ENCODE data around the gene NKAIN2.
"Not testable (repeated sequence)": the region's sequence is repeated elsewhere in the genome, so short reads cannot be mapped to it uniquely, and the experiment has no call there.

The NKAIN2 gene

DNA sequence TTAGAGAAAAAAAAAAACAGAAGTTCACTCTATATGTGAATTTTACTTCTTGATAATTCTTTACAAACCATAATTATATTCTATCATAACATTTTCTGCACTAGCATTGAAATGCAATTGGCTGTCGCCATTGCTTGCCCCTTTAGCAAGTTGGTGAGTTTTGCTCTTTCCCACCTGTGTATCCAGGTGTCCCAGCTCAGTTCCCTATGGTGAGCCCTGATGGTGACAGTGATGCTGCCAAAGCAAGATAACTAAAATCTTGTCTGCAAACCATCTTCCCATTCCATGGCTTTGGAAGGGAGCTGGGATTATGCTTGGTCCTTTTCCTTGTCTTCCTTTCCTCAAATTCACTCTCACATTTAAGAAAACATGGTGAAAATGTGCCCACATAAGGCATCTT, 429.6 kb downstream of the NKAIN2 start:
- DNase-seq: no peak

DNA sequence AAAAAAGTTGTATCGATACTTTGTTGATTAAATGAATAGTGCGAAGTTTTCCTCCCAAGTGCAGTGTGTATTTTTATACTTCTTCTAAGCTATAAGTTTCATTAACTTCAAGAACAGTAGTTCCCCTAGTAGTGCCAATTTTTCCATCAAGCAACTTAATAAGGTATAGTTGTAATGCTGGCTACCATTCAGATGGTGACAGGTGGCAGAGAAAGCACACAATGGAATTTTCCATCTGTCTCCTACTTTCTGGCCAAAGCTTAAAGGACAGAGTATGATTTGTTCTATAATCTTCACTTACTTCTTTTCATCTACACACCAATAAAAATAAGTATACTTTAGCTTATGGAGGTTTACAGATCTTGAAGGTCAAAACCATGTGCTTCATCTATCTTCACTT, 431.1 kb downstream of the NKAIN2 start:
- DNase-seq: no peak

DNA sequence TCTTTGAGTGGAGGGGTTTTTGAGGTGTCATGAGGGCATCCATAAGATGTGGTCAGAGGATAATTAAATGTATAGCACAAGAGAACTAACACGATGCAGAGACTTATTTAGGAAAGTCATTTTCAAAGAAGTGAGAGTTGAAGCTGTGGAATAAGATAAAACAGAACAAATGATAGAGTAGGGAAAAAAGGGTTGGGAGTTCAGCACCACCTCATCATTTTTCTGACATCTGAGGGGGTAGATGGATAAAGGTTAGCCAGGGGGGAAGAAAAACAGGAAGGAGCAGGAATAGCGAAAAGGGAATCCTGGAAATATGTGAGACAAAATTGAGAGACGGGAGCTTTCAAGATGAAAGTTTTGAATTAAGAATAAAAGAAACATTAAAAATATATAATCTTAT, 434.2 kb downstream of the NKAIN2 start:
- DNase-seq: no peak

GRCh38 chr6:124238408-124238807, 434.7 kb downstream of the NKAIN2 start:
- DNase-seq: not testable (repeated sequence)

- no peak for DNase-seq
Observed at GRCh38 chr6:124254941-124255685, 451.4 kb downstream of the NKAIN2 start.

GRCh38 chr6:124260337-124260736, 456.7 kb downstream of the NKAIN2 start:
- no peak for DNase-seq

- DNase-seq: no peak
Observed at GRCh38 chr6:124269733-124270132, 466.1 kb downstream of the NKAIN2 start.

GRCh38 chr6:124273701-124274100, 470.0 kb downstream of the NKAIN2 start:
- DNase-seq: no peak

GRCh38 chr6:124282541-124282940, 478.9 kb downstream of the NKAIN2 start:
- DNase-seq: no peak

DNA sequence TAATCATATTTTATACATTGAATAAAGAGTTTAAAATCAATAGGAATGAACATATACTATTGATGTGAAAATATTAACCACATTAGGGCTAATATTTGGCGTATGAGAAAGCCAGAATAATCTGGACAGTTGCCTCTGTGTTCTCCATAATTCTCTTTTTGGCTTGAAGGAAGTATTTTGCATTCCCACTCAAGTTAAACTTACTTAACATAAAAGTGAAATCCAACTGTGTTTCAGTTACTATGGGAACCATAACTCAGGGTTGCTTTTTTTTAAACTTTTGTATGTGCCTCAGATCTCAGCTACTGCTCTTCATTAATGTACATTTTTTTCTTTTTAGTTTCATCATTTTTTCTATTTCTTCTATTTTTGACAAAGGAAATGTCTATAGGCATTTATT, 479.8 kb downstream of the NKAIN2 start:
- no peak for DNase-seq

- no peak for DNase-seq
Observed at GRCh38 chr6:124285146-124285545, 481.5 kb downstream of the NKAIN2 start.

GRCh38 chr6:124294574-124295200, 491.0 kb downstream of the NKAIN2 start:
- no peak for DNase-seq

GRCh38 chr6:124297507-124297906, 493.8 kb downstream of the NKAIN2 start:
- no peak for DNase-seq

- no peak for DNase-seq
Observed at GRCh38 chr6:124298730-124299129, 495.1 kb downstream of the NKAIN2 start.

DNA sequence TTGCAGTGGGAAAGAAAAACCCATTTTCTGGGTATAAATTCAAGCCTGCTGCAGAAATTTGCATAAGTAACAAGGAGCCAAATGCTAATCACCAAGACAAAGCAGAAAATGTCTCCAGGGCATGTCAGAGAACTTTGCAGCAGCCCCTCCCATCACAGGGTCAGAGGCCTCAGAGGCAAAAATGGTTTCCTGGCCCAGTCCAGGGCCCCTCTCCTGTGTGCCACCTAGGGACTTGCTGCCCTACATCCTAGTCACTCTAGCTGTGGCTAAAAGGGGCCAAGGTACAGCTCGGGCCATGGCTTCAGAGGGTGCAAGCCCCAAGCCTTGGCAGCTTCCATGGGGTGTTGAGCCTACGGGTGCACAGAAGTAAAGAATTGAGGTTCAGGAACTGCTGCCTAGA, 497.2 kb downstream of the NKAIN2 start:
- not testable (repeated sequence) for DNase-seq

- DNase-seq: no peak
Observed at GRCh38 chr6:124303971-124304370, 500.3 kb downstream of the NKAIN2 start.

- no peak for DNase-seq
Observed at GRCh38 chr6:124310139-124310538, 506.5 kb downstream of the NKAIN2 start.

DNA sequence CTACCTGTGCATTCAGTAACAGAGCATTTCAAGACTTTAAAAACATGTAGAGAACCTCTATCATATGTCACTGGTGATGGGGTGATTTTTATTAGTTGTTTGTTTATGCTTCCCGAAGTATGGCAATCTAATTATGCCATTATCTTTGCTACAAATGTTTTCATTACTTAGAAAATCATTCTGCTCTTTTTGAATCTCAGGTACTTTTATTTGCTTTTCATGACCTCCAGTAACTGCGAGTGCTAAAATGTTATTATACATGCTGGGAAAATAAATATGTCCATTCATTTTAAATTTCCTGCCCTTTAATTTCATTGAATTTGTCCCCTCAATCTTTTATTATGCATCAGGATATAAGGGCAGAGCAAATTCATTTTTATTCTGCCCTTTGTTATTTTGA, 515.7 kb downstream of the NKAIN2 start:
- no peak for DNase-seq

GRCh38 chr6:124324237-124324636, 520.6 kb downstream of the NKAIN2 start:
- DNase-seq: no peak

- DNase-seq: no peak
Observed at GRCh38 chr6:124330197-124330596, 526.5 kb downstream of the NKAIN2 start.

- DNase-seq: no peak
Observed at GRCh38 chr6:124334359-124334758, 530.7 kb downstream of the NKAIN2 start.

- no peak for DNase-seq
Observed at GRCh38 chr6:124339610-124340334, 536.1 kb downstream of the NKAIN2 start.

GRCh38 chr6:124348339-124348738, 544.7 kb downstream of the NKAIN2 start:
- not testable (repeated sequence) for DNase-seq

DNA sequence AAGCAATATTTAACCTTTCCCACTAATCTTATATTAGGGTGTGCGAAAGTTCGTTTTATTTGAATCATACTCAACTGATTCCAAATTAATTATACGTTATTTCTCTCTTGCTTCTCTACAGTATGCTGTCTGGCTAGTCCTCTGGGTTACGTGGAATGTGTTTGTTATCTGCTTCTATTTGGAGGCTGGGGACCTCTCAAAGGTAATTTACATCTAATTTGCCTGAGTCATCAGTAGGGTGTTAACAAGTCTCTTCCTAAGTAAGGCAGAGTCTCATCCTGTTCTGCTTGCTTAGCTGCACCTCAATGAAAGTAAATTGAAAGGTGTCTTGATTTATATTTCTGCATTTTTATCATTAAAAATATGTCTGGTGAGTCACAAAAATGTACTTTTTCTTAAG, 551.5 kb downstream of the NKAIN2 start:
- DNase-seq: no peak
